ENCODE results near the gene ROMO1.

The ROMO1 gene

GRCh38 chr20:35695978-35696377 lies 3.2 kb upstream of the ROMO1 start:
- no peak for DNase-seq (ENCODE audit: low read depth, low spot score)
- in situ Hi-C loops (cut with HindIII; ENCODE audit: low sequenced_read_pairs), result no loop called here
- TF ChIP-seq CTCF (IDR thresholded peaks at IDR 0.05; ENCODE audit: low read depth, low read length), result no peak
- no peak overlapping the region for H3K4me3 ChIP-seq (ENCODE audit: low read depth, low read length)

GRCh38 chr20:35697696-35698297 lies 1.4 kb upstream of the ROMO1 start:
- peak overlapping the region; percentile 91 for H3K4me3 ChIP-seq (ENCODE audit: low read depth, low read length)
- TF ChIP-seq CTCF (IDR thresholded peaks at IDR 0.05; ENCODE audit: low read depth, low read length), result no peak
- in situ Hi-C loops (cut with HindIII; ENCODE audit: low sequenced_read_pairs), result no loop called here
- DNase-seq (ENCODE audit: low read depth, low spot score), result no peak

DNA sequence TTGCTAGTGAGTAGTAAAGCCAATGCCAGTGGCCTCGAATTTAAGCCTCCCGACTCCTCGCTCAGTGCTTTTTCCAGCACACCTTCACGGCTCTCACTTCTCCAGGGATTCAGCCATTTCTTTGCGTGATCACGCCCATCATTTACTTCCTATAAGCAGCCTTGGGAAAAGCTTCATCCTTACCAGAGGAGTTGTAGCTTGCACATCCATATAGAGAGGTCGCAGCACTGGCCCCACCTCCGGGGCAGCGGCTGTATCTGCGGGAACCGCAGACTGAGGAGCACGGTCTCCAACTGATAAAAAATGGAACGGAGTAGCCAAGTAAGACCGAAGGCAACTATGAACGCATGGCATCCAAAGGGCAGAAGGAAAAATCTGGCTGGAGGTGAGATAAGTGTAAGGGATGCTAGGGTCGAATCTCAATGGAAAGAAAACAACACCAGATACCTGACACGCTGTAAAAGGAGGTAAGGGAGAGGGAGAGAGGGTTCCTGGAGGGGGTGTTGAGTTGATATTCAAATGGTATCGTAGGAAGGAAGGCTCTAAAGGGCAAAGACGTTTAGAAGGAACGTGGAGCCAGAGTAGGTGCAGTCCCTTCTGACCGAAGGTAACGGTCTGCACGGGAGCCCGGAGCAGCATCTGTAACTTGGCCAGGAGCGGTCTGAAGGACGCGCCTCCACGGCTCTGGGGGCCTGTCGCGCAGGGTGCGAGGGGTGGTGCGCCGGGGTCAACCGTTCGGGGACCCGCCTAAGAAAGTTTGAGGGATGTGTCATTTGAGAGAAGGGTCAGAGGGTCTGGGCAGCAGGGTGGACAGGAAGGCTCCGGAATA lies 693 bp upstream of the ROMO1 start:
- H3K4me3 ChIP-seq (ENCODE audit: low read depth, low read length), result peak overlapping the region; percentile 91
- in situ Hi-C loops (cut with HindIII; ENCODE audit: low sequenced_read_pairs), result no loop called here
- TF ChIP-seq CTCF (IDR thresholded peaks at IDR 0.05; ENCODE audit: low read depth, low read length), result no peak
- DNase-seq (ENCODE audit: low read depth, low spot score), result no peak

DNA sequence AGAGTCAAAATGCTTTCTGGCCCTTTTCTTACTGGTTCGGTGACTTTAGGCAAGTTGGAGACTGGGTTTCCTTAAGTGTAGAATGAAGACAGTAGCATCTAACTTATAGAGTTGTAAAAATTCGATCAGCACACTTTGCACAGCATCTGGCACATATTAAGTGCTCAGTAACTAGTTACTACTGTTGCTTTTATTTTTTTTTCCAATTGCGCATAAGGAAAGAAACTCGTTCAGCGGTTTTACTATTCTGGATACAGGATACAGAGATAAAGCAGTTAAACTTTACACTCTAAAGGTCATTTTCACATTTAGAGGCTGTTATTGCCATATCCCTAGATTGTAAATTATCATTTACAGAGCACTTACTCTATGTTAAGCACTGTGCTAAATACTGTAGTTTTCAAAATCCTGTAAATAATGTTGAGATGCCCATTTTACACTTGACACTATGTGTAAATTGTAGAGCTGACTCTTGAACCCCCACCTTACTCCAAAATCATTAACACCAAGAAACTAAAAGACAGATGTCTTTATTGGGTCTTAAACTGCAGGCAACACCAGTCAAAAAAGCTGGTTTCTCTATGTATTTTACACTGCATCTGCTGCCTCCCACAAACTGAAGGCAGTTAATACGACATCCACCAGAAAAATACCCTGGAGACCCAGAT lies 886 bp downstream of the ROMO1 start:
- TF ChIP-seq CTCF (IDR thresholded peaks at IDR 0.05; ENCODE audit: low read depth, low read length), result no peak
- in situ Hi-C loops (cut with HindIII; ENCODE audit: low sequenced_read_pairs), result no loop called here
- no peak for DNase-seq (ENCODE audit: low read depth, low spot score)
- peak overlapping the region; percentile 91 for H3K4me3 ChIP-seq (ENCODE audit: low read depth, low read length)

DNA sequence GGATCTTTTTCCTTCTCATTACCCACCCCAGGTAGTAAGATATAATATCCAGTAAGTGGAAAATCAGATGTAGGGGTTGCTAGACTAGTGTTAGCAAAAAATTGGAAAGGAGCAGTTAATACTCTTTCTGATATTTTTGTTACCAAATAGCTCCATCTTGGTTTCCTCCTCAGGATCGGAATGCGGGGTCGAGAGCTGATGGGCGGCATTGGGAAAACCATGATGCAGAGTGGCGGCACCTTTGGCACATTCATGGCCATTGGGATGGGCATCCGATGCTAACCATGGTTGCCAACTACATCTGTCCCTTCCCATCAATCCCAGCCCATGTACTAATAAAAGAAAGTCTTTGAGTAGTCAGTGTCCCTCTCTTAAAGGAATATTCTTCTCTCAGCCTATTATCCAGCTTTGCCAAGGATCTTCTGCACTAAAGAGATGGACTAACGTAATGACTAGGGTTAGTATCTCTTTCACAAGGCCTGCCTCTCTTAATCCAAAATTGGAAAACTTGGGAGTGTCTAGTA lies 1.5 kb downstream of the ROMO1 start:
- in situ Hi-C loops (cut with HindIII; ENCODE audit: low sequenced_read_pairs), result no loop called here
- no peak for TF ChIP-seq CTCF (IDR thresholded peaks at IDR 0.05; ENCODE audit: low read depth, low read length)
- no peak for DNase-seq (ENCODE audit: low read depth, low spot score)
- no peak overlapping the region for H3K4me3 ChIP-seq (ENCODE audit: low read depth, low read length)

DNA sequence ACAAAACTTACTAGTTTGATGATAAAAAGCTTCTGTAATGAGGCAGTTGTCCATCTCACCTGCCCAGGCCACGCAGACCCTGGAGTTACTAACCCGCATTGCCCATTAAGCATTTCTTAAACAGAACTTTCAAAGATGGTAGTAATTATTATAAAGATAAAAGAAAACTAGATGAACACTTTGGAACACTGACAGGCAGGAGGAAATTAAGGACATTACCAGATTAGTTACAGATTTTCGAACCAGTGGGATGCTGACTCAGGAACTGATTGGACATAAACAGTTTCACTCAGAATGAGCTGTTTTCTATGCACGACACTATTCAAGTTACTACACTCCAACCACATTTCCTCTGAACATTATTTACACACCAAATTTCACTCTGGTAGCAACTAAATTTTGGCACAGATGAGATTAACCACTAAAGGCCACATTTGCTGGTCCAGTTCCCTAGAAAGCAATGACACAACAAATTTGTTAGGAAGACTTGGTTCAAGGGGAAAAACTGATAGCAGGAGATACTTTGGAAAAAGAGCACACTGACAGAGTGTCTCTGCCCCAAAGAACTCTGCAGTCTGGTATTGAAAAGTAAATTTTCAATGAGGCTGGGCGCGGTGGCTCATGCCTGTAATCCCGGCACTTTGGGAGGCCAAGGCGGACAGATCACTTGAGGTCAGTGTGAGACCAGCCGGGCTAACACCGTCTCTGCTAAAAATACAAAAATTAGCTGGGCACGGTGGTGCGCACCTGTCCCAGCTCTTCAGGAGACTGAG lies 3.0 kb downstream of the ROMO1 start:
- no peak overlapping the region for H3K4me3 ChIP-seq (ENCODE audit: low read depth, low read length)
- in situ Hi-C loops (cut with HindIII; ENCODE audit: low sequenced_read_pairs), result no loop called here
- peak; percentile 49 for DNase-seq (ENCODE audit: low read depth, low spot score)
- no peak for TF ChIP-seq CTCF (IDR thresholded peaks at IDR 0.05; ENCODE audit: low read depth, low read length)
